Suppressor macrophage (primary cell): ENCODE measurements around the gene SERINC2.
A peak's percentile ranks its signal among the peaks of the same experiment; 100 is the strongest.
"Not testable (repeated sequence)": the region's sequence is repeated elsewhere in the genome, so short reads cannot be mapped to it uniquely, and the experiment has no call there.

Source experiments
- DNase-seq, 4 experiments: peaks; one replicate each; pipeline ENCODE4 v3.0.0-alpha.2; 2020 to 2022

Gene SERINC2

GRCh38 chr1:31471452-31472313, 58.7 kb downstream of the SERINC2 start:
- peak in 1 of 4 experiments; percentile 22 for DNase-seq

- DNase-seq: peak; percentile 11 to 57 (median 45)
Measured at GRCh38 chr1:31472314-31472651, 59.3 kb downstream of the SERINC2 start.

- DNase-seq: not testable (repeated sequence)
Measured at GRCh38 chr1:31472673-31473072, 59.7 kb downstream of the SERINC2 start.

GRCh38 chr1:31473508-31473907, 60.5 kb downstream of the SERINC2 start:
- DNase-seq: not testable (repeated sequence)

- DNase-seq: not testable (repeated sequence)
Measured at GRCh38 chr1:31474567-31474966, 61.6 kb downstream of the SERINC2 start.

- peak in 3 of 4 experiments; percentile 44 to 49 (median 47) for DNase-seq
Measured at GRCh38 chr1:31476891-31477846, 64.2 kb downstream of the SERINC2 start.

- DNase-seq: no peak
Measured at GRCh38 chr1:31478167-31478566, 65.2 kb downstream of the SERINC2 start.

GRCh38 chr1:31479811-31480210, 66.8 kb downstream of the SERINC2 start:
- peak in 2 of 4 experiments; percentile 8 to 24 for DNase-seq

GRCh38 chr1:31480426-31480825, 67.4 kb downstream of the SERINC2 start:
- DNase-seq: not testable (repeated sequence)

GRCh38 chr1:31482482-31483011, 69.5 kb downstream of the SERINC2 start:
- DNase-seq: peak; percentile 17 to 50 (median 37)

- peak; percentile 90 to 99 (median 96) for DNase-seq
Measured at GRCh38 chr1:31483012-31483946, 70.3 kb downstream of the SERINC2 start.
